Lower leg skin (tissue), 4 donors: ENCODE results near the gene ANXA4. TPM values are rescaled to one million over a fixed set of nuclear protein-coding genes. Genes with fewer than 3 reads are reported as not detected.
"Not testable (repeated sequence)": the region's sequence is repeated elsewhere in the genome, so short reads cannot be mapped to it uniquely, and the experiment has no call there.

Experiments
- DNase-seq, 2 donors: peaks; one replicate each; pipeline ENCODE4 v3.0.0-alpha.2; 2019; ENCODE audit warnings: low spot score in 2 of 2
- H3K4me3 ChIP-seq: fragments of 200-600 bp; sonication (generic); 2 replicates; pipeline ENCODE4 v1.5.1; 2017; ENCODE audit warnings: mild to moderate bottlenecking, low read depth; ENCODE audit not compliant: poor library complexity, severe bottlenecking
- CTCF ChIP-seq, 3 donors: fragments of 450-650 bp; IDR thresholded peaks; one replicate each; pipeline ENCODE4 v1.5.1; 2016; ENCODE audit warnings: antibody characterized with exemption in 3 of 3, mild to moderate bottlenecking in 3 of 3, moderate library complexity in 2 of 3
- POLR2A ChIP-seq, 2 donors: fragments of 450-650 bp; IDR thresholded peaks; one replicate each; pipeline ENCODE4 v1.6.1; 2016 to 2017; ENCODE audit warnings: antibody characterized with exemption in 2 of 2, mild to moderate bottlenecking in 1 of 2, moderate library complexity in 1 of 2
- WGBS, 2 donors: methylation state at CpG; one replicate each; pipeline ENCODE4 v1.1.5; 2018; 5-methylcytosine and 5-hydroxymethylcytosine counted together
- intact Hi-C: fragments of 100-400 bp; cut with DNase I; formaldehyde crosslinking; loops from one replicate; pipeline ENCODE4 v1.15.0; 2023; ENCODE audit warnings: low total_unique reads
- total RNA-seq, 4 donors: library from RNA; depleted of rRNA; stranded (reverse); fragments of >200 nt; gene quantifications; one replicate each; pipeline ENCODE4 v1.1.0, GENCODE V29; 2016

ANXA4 gene
- total RNA-seq, 4 donors from 2014 or later = 60.2 to 107 (median 64.9) TPM

- intact Hi-C loops = no loop called here
- no peak for TF ChIP-seq POLR2A (IDR thresholded peaks at IDR 0.05)
- no peak for TF ChIP-seq CTCF (IDR thresholded peaks at IDR 0.05)
- WGBS, 2 donors = 30 to 53% methylated on average over 1 of the region's 1 CpG
- DNase-seq = no peak
- H3K4me3 ChIP-seq = no peak overlapping the region
Observed at GRCh38 chr2:69733342-69734034, 8.4 kb upstream of the ANXA4 start.

DNA sequence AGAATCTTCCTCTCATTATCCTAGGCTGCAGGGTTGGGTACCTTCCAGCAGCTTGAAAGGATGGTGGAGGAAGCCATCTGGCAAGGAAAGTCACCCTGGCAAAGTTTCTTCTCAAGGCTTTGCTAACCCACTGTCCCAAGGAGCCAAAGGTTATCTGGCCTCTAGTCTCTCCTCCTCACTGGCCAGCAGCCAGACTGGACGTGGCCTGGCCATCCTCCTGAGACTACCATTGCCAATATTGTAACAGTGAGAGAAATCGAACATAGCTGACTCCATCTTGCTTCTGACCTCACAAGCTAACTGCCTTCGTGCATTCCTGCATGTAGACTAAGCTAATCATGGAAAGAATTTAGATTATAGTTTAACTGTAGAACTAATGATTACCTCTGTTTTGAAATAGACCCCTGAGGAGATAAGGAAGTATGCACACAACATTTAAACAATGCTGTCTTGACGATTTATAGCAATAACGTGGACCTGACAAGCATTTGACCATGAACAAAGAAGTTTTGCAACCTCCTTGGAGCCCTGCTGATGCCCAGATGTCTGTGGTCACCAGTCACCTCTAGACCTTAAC lies 7.8 kb upstream of the ANXA4 start:
- DNase-seq = no peak
- no peak overlapping the region for H3K4me3 ChIP-seq
- TF ChIP-seq POLR2A (IDR thresholded peaks at IDR 0.05) (no peak), CTCF (IDR thresholded peaks at IDR 0.05) (no peak)
- intact Hi-C loops = no loop called here
- WGBS, 2 donors = 47% methylated on average over 5 of the region's 5 CpGs

DNA sequence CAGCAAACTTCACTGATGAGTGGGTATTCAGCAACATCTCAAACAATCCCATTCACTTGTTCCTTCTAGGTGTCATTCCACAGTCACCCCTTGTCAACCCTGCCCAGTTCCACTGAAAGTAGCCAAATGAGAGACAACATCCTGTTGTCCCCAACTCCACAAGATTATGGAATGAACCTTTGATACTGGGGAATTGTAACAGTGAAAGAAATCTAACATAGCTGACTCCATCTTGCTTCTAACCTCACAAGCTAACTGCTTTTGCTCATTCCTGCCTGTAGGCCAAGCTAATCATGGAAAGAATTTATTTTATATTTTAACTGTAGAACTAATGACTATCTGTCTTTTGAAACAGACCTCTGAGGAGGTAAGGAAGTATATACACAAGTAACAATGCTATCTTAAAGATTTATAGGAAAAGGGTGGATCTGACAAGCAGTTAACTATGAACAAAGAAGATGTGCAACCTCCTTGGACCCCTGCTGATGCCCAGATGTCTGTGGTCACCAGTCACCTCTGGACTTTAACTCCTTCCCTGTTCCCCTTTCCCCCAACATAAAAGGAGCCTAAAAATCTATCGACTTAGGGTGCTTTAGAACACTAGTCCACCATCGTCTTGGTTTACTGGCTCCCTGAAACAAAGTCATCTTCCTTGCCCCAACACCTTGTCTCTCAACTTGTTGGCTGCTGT lies 6.9 kb upstream of the ANXA4 start:
- 93 to 95% methylated on average over 2 of the region's 2 CpGs for WGBS, 2 donors
- intact Hi-C loops = no loop called here
- no peak overlapping the region for H3K4me3 ChIP-seq
- TF ChIP-seq CTCF (IDR thresholded peaks at IDR 0.05) (no peak), POLR2A (IDR thresholded peaks at IDR 0.05) (no peak)
- DNase-seq = peak in 1 of 2 donors; percentile 8

- TF ChIP-seq CTCF (IDR thresholded peaks at IDR 0.05) (no peak), POLR2A (IDR thresholded peaks at IDR 0.05) (no peak)
- no peak overlapping the region for H3K4me3 ChIP-seq
- intact Hi-C loops = no loop called here
- WGBS, 2 donors = 61 to 73% methylated on average over 3 of the region's 3 CpGs
- peak in 1 of 2 donors; percentile 17 for DNase-seq
Observed at GRCh38 chr2:69735686-69736085, 6.2 kb upstream of the ANXA4 start.

GRCh38 chr2:69738149-69738548 lies 3.8 kb upstream of the ANXA4 start:
- intact Hi-C loops = not testable (repeated sequence)
- 59 to 67% methylated on average over 3 of the region's 3 CpGs for WGBS, 2 donors
- DNase-seq = peak in 1 of 2 donors; percentile 7

DNA sequence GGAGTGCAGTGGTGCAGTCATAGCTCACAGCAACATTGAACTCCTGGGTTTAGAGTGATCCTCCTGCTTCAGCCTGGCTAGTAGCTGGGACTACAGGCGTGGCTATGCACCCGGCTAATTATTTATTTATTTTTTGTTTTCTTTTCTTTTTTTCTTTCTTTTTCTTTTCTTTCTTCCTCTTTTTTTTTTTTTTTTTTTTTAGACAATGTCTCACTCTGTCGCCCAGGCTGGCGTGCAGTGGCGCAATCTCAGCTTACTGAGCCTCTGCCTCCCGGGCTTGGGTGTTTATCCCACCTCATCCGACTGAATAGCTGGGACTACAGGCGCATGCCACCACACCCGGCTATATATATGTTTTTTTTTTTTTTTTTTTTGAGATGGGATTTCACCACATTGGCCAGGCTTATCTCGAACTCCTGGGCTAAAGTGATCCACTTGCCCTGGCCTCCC lies 1.4 kb upstream of the ANXA4 start:
- intact Hi-C loops = loop anchor here (5.0 kb wide), 1 partner anchor 77 kb away; no protein-coding TSS in a partner anchor
- peak in 1 of 2 donors; percentile 86 for DNase-seq
- 31% methylated on average over 10 of the region's 10 CpGs for WGBS, 2 donors
- TF ChIP-seq POLR2A (IDR thresholded peaks at IDR 0.05) (no peak), CTCF (IDR thresholded peaks at IDR 0.05) (no peak)
- H3K4me3 ChIP-seq = no peak overlapping the region

More at GRCh38 chr2:69738149-69738548, 3.8 kb upstream of the ANXA4 start:
- H3K4me3 ChIP-seq = not testable (repeated sequence)
